Stimulated activated CD8-positive, alpha-beta memory T cell treated with anti-CD3 and anti-CD28 coated beads, Interleukin-12 subunit alpha, Interleukin-12 subunit beta, amount 100 ng/mL, for 24 hours (primary cell): ENCODE results near the gene TRPM2.
"Not testable (repeated sequence)": the region's sequence is repeated elsewhere in the genome, so short reads cannot be mapped to it uniquely, and the experiment has no call there.

ENCODE experiments used
- DNase-seq: peaks from one replicate; pipeline ENCODE4 v3.0.0-alpha.2; 2020; ENCODE audit errors: extremely low read depth

TRPM2 gene

GRCh38 chr21:44375281-44375651, 21.8 kb downstream of the TRPM2 start:
- no peak for DNase-seq

- DNase-seq, result no peak
Observed at GRCh38 chr21:44375761-44376241, 22.4 kb downstream of the TRPM2 start.

- no peak for DNase-seq
Observed at GRCh38 chr21:44376606-44377005, 23.2 kb downstream of the TRPM2 start.

GRCh38 chr21:44377201-44377921, 23.9 kb downstream of the TRPM2 start:
- DNase-seq, result no peak

GRCh38 chr21:44377922-44378645, 24.7 kb downstream of the TRPM2 start:
- DNase-seq, result no peak

GRCh38 chr21:44378646-44379514, 25.5 kb downstream of the TRPM2 start:
- DNase-seq, result no peak

GRCh38 chr21:44379515-44379848, 26.1 kb downstream of the TRPM2 start:
- DNase-seq, result no peak

- DNase-seq, result no peak
Observed at GRCh38 chr21:44379991-44380865, 26.8 kb downstream of the TRPM2 start.

GRCh38 chr21:44380876-44381275, 27.5 kb downstream of the TRPM2 start:
- no peak for DNase-seq

GRCh38 chr21:44381874-44382273, 28.5 kb downstream of the TRPM2 start:
- no peak for DNase-seq

- no peak for DNase-seq
Observed at GRCh38 chr21:44382536-44382935, 29.1 kb downstream of the TRPM2 start.

- no peak for DNase-seq
Observed at GRCh38 chr21:44383216-44383615, 29.8 kb downstream of the TRPM2 start.

GRCh38 chr21:44384968-44385367, 31.5 kb downstream of the TRPM2 start:
- DNase-seq, result no peak

GRCh38 chr21:44389335-44389734, 35.9 kb downstream of the TRPM2 start:
- DNase-seq, result no peak

GRCh38 chr21:44390886-44391285, 37.5 kb downstream of the TRPM2 start:
- DNase-seq, result no peak

- no peak for DNase-seq
Observed at GRCh38 chr21:44391345-44392091, 38.1 kb downstream of the TRPM2 start.

- no peak for DNase-seq
Observed at GRCh38 chr21:44392185-44392584, 38.8 kb downstream of the TRPM2 start.

GRCh38 chr21:44392916-44393315, 39.5 kb downstream of the TRPM2 start:
- DNase-seq, result no peak

GRCh38 chr21:44394733-44395132, 41.3 kb downstream of the TRPM2 start:
- DNase-seq, result no peak

- no peak for DNase-seq
Observed at GRCh38 chr21:44395260-44395659, 41.8 kb downstream of the TRPM2 start.

GRCh38 chr21:44396803-44397202, 43.4 kb downstream of the TRPM2 start:
- DNase-seq, result not testable (repeated sequence)
